Thyroid gland (tissue), 4 donors: ENCODE measurements around the gene ACP5. TPM values are rescaled to one million over a fixed set of nuclear protein-coding genes. Genes with fewer than 3 reads are reported as not detected.

Experiments
- DNase-seq, 2 donors: peaks; one replicate each; pipeline ENCODE4 v3.0.0-alpha.2; 2019
- H3K27ac ChIP-seq, 3 donors: fragments of 200-600 bp; sonication (generic); 1 replicate in 2 of 3; 2 replicates in 1 of 3; pipeline ENCODE4 v1.5.1; 2016 to 2019; ENCODE audit warnings: mild to moderate bottlenecking in 1 of 3, moderate library complexity in 1 of 3
- H3K27me3 ChIP-seq: fragments of 200-600 bp; sonication (generic); one replicate; pipeline ENCODE4 v1.5.1; 2019
- H3K36me3 ChIP-seq, 2 donors: fragments of 200-600 bp; sonication (generic); one replicate each; pipeline ENCODE4 v1.5.1; 2016 to 2019
- H3K4me1 ChIP-seq, 2 donors: fragments of 200-600 bp; sonication (generic); one replicate each; pipeline ENCODE4 v1.5.1; 2017 to 2019
- H3K4me3 ChIP-seq, 3 donors: fragments of 200-600 bp; sonication (generic); replicated peaks in 1 of 3; 1 replicate in 2 of 3; 2 replicates in 1 of 3; pipeline ENCODE4 v1.5.1; 2016; ENCODE audit warnings: mild to moderate bottlenecking in 1 of 3
- H3K9me3 ChIP-seq: fragments of 200-600 bp; sonication (generic); one replicate; pipeline ENCODE4 v1.5.1; 2017
- CTCF ChIP-seq, 6 experiments: fragments of 200-600 bp in 3 of 6; fragments of 450-650 bp in 3 of 6; sonication (generic) in 3 of 6; IDR thresholded peaks; one replicate each; pipeline ENCODE4 v1.5.1; 2016 to 2019; ENCODE audit warnings: antibody characterized with exemption in 6 of 6, mild to moderate bottlenecking in 2 of 6, inconsistent platforms in 1 of 6, moderate library complexity in 1 of 6
- POLR2A ChIP-seq, 2 donors: fragments of 450-650 bp; IDR thresholded peaks; one replicate each; pipeline ENCODE4 v1.6.1; 2017; ENCODE audit warnings: antibody characterized with exemption in 2 of 2, mild to moderate bottlenecking in 2 of 2, moderate library complexity in 1 of 2
- WGBS, 2 donors: methylation state at CpG; one replicate each; pipeline ENCODE4 v1.1.5; 2017; 5-methylcytosine and 5-hydroxymethylcytosine counted together
- intact Hi-C: fragments of 100-400 bp; cut with DNase I; formaldehyde crosslinking; loops from one replicate; pipeline ENCODE4 v1.15.1; 2023
- total RNA-seq, 4 donors: library from RNA; depleted of rRNA; stranded (reverse); fragments of >200 nt; gene quantifications; one replicate each; pipeline ENCODE4 v1.2.3, GENCODE V29; 2016

ACP5 gene
- total RNA-seq, 4 donors from 2014 or later, result 4.9 to 8.4 (median 6.2) TPM

- DNase-seq, result no peak
- peak in 1 of 6 experiments; percentile 5 for TF ChIP-seq CTCF (IDR thresholded peaks at IDR 0.05)
- TF ChIP-seq POLR2A (IDR thresholded peaks at IDR 0.05), result no peak
- Histone ChIP-seq H3K4me1 (no peaks in the 10 kb centered on the region), H3K27ac (no peak overlapping the region), H3K36me3 (no peaks in the 10 kb centered on the region), H3K27me3 (no peaks in the 10 kb centered on the region), H3K4me3 (no peak overlapping the region), H3K9me3 (no peaks in the 10 kb centered on the region)
- intact Hi-C loops, result loop anchor here (5.0 to 10.0 kb wide), 2 partner anchors 93 to 296 kb away; no protein-coding TSS in a partner anchor
- 74 to 76% methylated on average over 13 of the region's 13 CpGs for WGBS, 2 donors
Measured at GRCh38 chr19:11587975-11588631, 10.7 kb upstream of the ACP5 start.

GRCh38 chr19:11587302-11587974 lies 10.0 kb upstream of the ACP5 start:
- no peaks in the 10 kb centered on the region for H3K4me1 ChIP-seq
- no peaks in the 10 kb centered on the region for H3K9me3 ChIP-seq
- H3K36me3 ChIP-seq, result no peaks in the 10 kb centered on the region
- intact Hi-C loops, result loop anchor here (5.0 to 10.0 kb wide), 2 partner anchors 93 to 295 kb away; no protein-coding TSS in a partner anchor
- TF ChIP-seq POLR2A (IDR thresholded peaks at IDR 0.05) (no peak), CTCF (IDR thresholded peaks at IDR 0.05) (peak; percentile 78 to 92 (median 82))
- no peak overlapping the region for H3K27ac ChIP-seq
- DNase-seq, result peak; percentile 66 to 75
- no peak overlapping the region for H3K4me3 ChIP-seq
- 4 to 9% methylated on average over 7 of the region's 7 CpGs for WGBS, 2 donors
- H3K27me3 ChIP-seq, result no peaks in the 10 kb centered on the region

GRCh38 chr19:11586331-11586730 lies 8.9 kb upstream of the ACP5 start:
- H3K4me1 ChIP-seq, result peaks cover 4 to 8% of the 10 kb centered on the region in 2 donors
- WGBS, 2 donors, result 76 to 79% methylated on average over 6 of the region's 6 CpGs
- no peak overlapping the region for H3K4me3 ChIP-seq
- no peaks in the 10 kb centered on the region for H3K9me3 ChIP-seq
- no peaks in the 10 kb centered on the region for H3K27me3 ChIP-seq
- no peak overlapping the region for H3K27ac ChIP-seq
- intact Hi-C loops, result loop anchor here (5.0 to 10.0 kb wide), 2 partner anchors 92 to 294 kb away; no protein-coding TSS in a partner anchor
- no peak for DNase-seq
- no peaks in the 10 kb centered on the region for H3K36me3 ChIP-seq
- TF ChIP-seq CTCF (IDR thresholded peaks at IDR 0.05) (no peak), POLR2A (IDR thresholded peaks at IDR 0.05) (no peak)

GRCh38 chr19:11581740-11582139 lies 4.3 kb upstream of the ACP5 start:
- Histone ChIP-seq H3K27me3 (no peaks in the 10 kb centered on the region), H3K36me3 (no peaks in the 10 kb centered on the region), H3K27ac (peak overlapping the region in 1 of 3 donors; percentile 6), H3K9me3 (no peaks in the 10 kb centered on the region), H3K4me3 (no peak overlapping the region), H3K4me1 (peaks cover 8 to 17% of the 10 kb centered on the region in 2 donors)
- intact Hi-C loops, result loop anchor here (10.0 kb wide), 1 partner anchor 87 kb away; no protein-coding TSS in a partner anchor
- peak in 1 of 2 donors; percentile 17 for DNase-seq
- 18 to 23% methylated on average over 3 of the region's 3 CpGs for WGBS, 2 donors
- TF ChIP-seq CTCF (IDR thresholded peaks at IDR 0.05) (no peak), POLR2A (IDR thresholded peaks at IDR 0.05) (no peak)

- Histone ChIP-seq H3K4me3 (no peak overlapping the region), H3K27ac (no peak overlapping the region), H3K4me1 (peaks cover 8 to 17% of the 10 kb centered on the region in 2 donors), H3K27me3 (no peaks in the 10 kb centered on the region), H3K9me3 (no peaks in the 10 kb centered on the region), H3K36me3 (no peaks in the 10 kb centered on the region)
- DNase-seq, result no peak
- 79 to 88% methylated on average over 4 of the region's 4 CpGs for WGBS, 2 donors
- TF ChIP-seq POLR2A (IDR thresholded peaks at IDR 0.05) (no peak), CTCF (IDR thresholded peaks at IDR 0.05) (no peak)
- intact Hi-C loops, result loop anchor here (10.0 kb wide), 1 partner anchor 85 kb away; no protein-coding TSS in a partner anchor
Measured at GRCh38 chr19:11580116-11580515, 2.7 kb upstream of the ACP5 start.
